ENCODE data around the gene ABCA12. TPM values are rescaled to one million over a fixed set of nuclear protein-coding genes. Genes with fewer than 3 reads are reported as not detected.

ABCA12 gene
- total and polyA plus RNA-seq, 2 of the 13 experiments (the other 11 are each of a cell fraction or from before 2014, with no cell fraction given): 0.02 to 0.07 TPM

GRCh38 chr2:215119847-215120246 is 18.6 kb downstream of the ABCA12 start:
- in situ Hi-C loops (cut with HindIII; ENCODE audit: extremely low pct_ligation_motif_present, low pct_unique_long_range_greater_than_20kb): no loop called here
- H3K27ac ChIP-seq (ENCODE audit: extremely low read length, insufficient read depth, low read length): no peak overlapping the region
- CTCF ChIA-PET (ENCODE audit: low intra/inter-chr PET ratio, low total read pairs): no interaction called here
- no peaks in the 10 kb centered on the region for H3K4me1 ChIP-seq (ENCODE audit: insufficient read depth, low read length)
- no peak for FAIRE-seq
- no peak overlapping the region for H3K9ac ChIP-seq (ENCODE audit: insufficient read depth, low read depth, low read length)
- no peaks in the 10 kb centered on the region for H3K79me2 ChIP-seq (ENCODE audit: insufficient read depth, low read length)
- ATAC-seq: no peak
- no peak overlapping the region for H2AFZ ChIP-seq (ENCODE audit: low read length)
- H4K20me1 ChIP-seq (ENCODE audit: insufficient read depth, low read length): no peaks in the 10 kb centered on the region
- peaks cover 0 to 3% of the 10 kb centered on the region in 2 experiments; a peak in 1 of 5 replicates for H3K27me3 ChIP-seq (ENCODE audit: control insufficient read depth in 1 of 2, insufficient read depth in 2 of 2, low read length in 2 of 2)
- POLR2A ChIA-PET: no interaction called here
- H3K36me3 ChIP-seq (replicated peaks in 1 of 2; ENCODE audit: control insufficient read depth in 1 of 2, insufficient read depth in 2 of 2, low read length in 2 of 2): no peaks in the 10 kb centered on the region
- 37% methylated on average over 2 of the region's 2 CpGs for WGBS (ENCODE audit: low lambda C conversion rate)
- no peak for DNase-seq (ENCODE audit: low spot score)
- no peak overlapping the region for H3K4me3 ChIP-seq (replicated peaks in 1 of 3; ENCODE audit: insufficient read depth in 1 of 3, low read depth in 2 of 3, low read length in 3 of 3)
- H3K4me2 ChIP-seq (ENCODE audit: low read depth, low read length): no peak overlapping the region
- no peak for TF ChIP-seq ZNF816 (CRISPR knock-in tag; IDR thresholded peaks at IDR 0.05; ENCODE audit: borderline replicate concordance)
- no peak for TF ChIP-seq BORCS8-MEF2B (CRISPR knock-in tag; IDR thresholded peaks at IDR 0.05)
- TF ChIP-seq ZBTB49 (CRISPR knock-in tag; IDR thresholded peaks at IDR 0.05; ENCODE audit: borderline replicate concordance): no peak
- no peak for TF ChIP-seq ZSCAN31 (CRISPR knock-in tag; IDR thresholded peaks at IDR 0.05; ENCODE audit: low read depth)
- no peak for TF ChIP-seq MED13 (CRISPR knock-in tag; IDR thresholded peaks at IDR 0.05)
- no peak for TF ChIP-seq SMC3 (IDR thresholded peaks at IDR 0.05; ENCODE audit: low read length)
- TF ChIP-seq ZNF788 (CRISPR knock-in tag; IDR thresholded peaks at IDR 0.05; ENCODE audit: borderline replicate concordance): no peak
- no peak for TF ChIP-seq ZNF772 (CRISPR knock-in tag; IDR thresholded peaks at IDR 0.05)
- no peak for TF ChIP-seq MATR3 (CRISPR knock-in tag; IDR thresholded peaks at IDR 0.05)
- no peaks in the 10 kb centered on the region for H3K9me3 ChIP-seq (ENCODE audit: low read length)
- no TSS peak for BruUV-seq (replicated peaks)
- intact Hi-C loops (cut with micrococcal nuclease; ENCODE audit: unreplicated experiment): no loop called here

Data from HepG2 (cell line).